NCI-H82 (cell line): ENCODE data around the gene NPB.

Experiments
- DNase-seq: peaks from one replicate; lab custom pipeline; 2025; lab: John Stamatoyannopoulos, UW

Gene NPB

GRCh38 chr17:81941484-81942166, 39.6 kb downstream of the NPB start:
- DNase-seq: no peak

- DNase-seq: no peak
Measured at GRCh38 chr17:81942167-81942553, 40.1 kb downstream of the NPB start.

- DNase-seq: no peak
Measured at GRCh38 chr17:81944858-81945257, 42.8 kb downstream of the NPB start.

- no peak for DNase-seq
Measured at GRCh38 chr17:81947189-81947588, 45.2 kb downstream of the NPB start, which contains the start of gene MYADML2. TSS of gene MYADML2 (minus strand) at chr17:81947233. CDS start at chr17:81941741, 5,492 bp downstream.

GRCh38 chr17:81948635-81949378, 46.8 kb downstream of the NPB start:
- no peak for DNase-seq

- DNase-seq: no peak
Measured at GRCh38 chr17:81950501-81950900, 48.5 kb downstream of the NPB start.

GRCh38 chr17:81951785-81952684, 50.0 kb downstream of the NPB start:
- DNase-seq: no peak
